ENCODE results near the gene RAB13.

- TF ChIP-seq CTCF (IDR thresholded peaks at IDR 0.05; ENCODE audit: insufficient read depth, low read depth, low read length) (no peak), EZH2 (IDR thresholded peaks at IDR 0.05; ENCODE audit: insufficient read depth, low read length) (no peak)
These were observed 9.3 kb downstream of the RAB13 start for GRCh38 chr1:153976819-153977249.
